Retinal pigment epithelial cell (primary cell): ENCODE data around the gene SHISAL1.

Experiments used
- DNase-seq: peaks from one replicate; pipeline ENCODE4 v3.0.0-alpha.2; 2010; ENCODE audit warnings: low read depth
- H3K4me3 ChIP-seq: 2 replicates; pipeline ENCODE4 v1.5.1; 2011; ENCODE audit warnings: mild to moderate bottlenecking, low read length, control low read depth, moderate library complexity
- CTCF ChIP-seq: conservative IDR thresholded peaks from 2 replicates; pipeline ENCODE4 v1.5.1; 2011; ENCODE audit warnings: low read depth, low read length, control low read depth, inconsistent platforms

SHISAL1 gene

GRCh38 chr22:44337678-44338004, 24.9 kb upstream of the SHISAL1 start:
- no peak for DNase-seq
- TF ChIP-seq CTCF, result no peak
- no peak overlapping the region for H3K4me3 ChIP-seq

- TF ChIP-seq CTCF, result no peak
- H3K4me3 ChIP-seq, result no peak overlapping the region
Measured at GRCh38 chr22:44336962-44337677, 24.4 kb upstream of the SHISAL1 start.

GRCh38 chr22:44335903-44336803, 23.4 kb upstream of the SHISAL1 start:
- no peak for DNase-seq
- TF ChIP-seq CTCF, result peak; percentile 1
- H3K4me3 ChIP-seq, result no peak overlapping the region

More at GRCh38 chr22:44336962-44337677, 24.4 kb upstream of the SHISAL1 start:
- no peak for DNase-seq

- no peak for TF ChIP-seq CTCF
- DNase-seq, result no peak
- H3K4me3 ChIP-seq, result no peak overlapping the region
Measured at GRCh38 chr22:44335066-44335839, 22.5 kb upstream of the SHISAL1 start.

- no peak overlapping the region for H3K4me3 ChIP-seq
- TF ChIP-seq CTCF, result no peak
- DNase-seq, result no peak
Measured at GRCh38 chr22:44333847-44334635, 21.3 kb upstream of the SHISAL1 start.

- DNase-seq, result no peak
- TF ChIP-seq CTCF, result no peak
- H3K4me3 ChIP-seq, result no peak overlapping the region
Measured at GRCh38 chr22:44332946-44333345, 20.2 kb upstream of the SHISAL1 start.
